ENCODE data around the gene STUB1.

The STUB1 gene

GRCh38 chr16:727291-727977 lies 47.2 kb downstream of the STUB1 start:
- Histone ChIP-seq H3K27ac (replicated peaks) (peak overlapping the region; percentile 65), H3K27me3 (ENCODE audit: insufficient read depth, poor library complexity, severe bottlenecking) (no peaks in the 10 kb centered on the region), H3K4me3 (replicated peaks; ENCODE audit: insufficient read depth, low read length) (peak overlapping the region; percentile 66)
- peak in 1 of 2 experiments; percentile 46 for DNase-seq (ENCODE audit: low read depth in 1 of 2, low spot score in 1 of 2)
- TF ChIP-seq REST (IDR thresholded peaks at IDR 0.05; ENCODE audit: insufficient replicate concordance, low read depth) = no peak
- no peak for TF ChIP-seq CTCF (IDR thresholded peaks at IDR 0.05; ENCODE audit: insufficient read depth, low read length)
- peak; percentile 55; the same call in 1 of the 2 replicates for TF ChIP-seq POLR2AphosphoS5 (IDR thresholded peaks at IDR 0.05; ENCODE audit: low read depth)

- H3K27ac ChIP-seq (replicated peaks) = peak overlapping the region; percentile 65
- H3K27me3 ChIP-seq (ENCODE audit: insufficient read depth, poor library complexity, severe bottlenecking) = no peaks in the 10 kb centered on the region
- H3K4me3 ChIP-seq (replicated peaks; ENCODE audit: insufficient read depth, low read length) = peak overlapping the region; percentile 66
- DNase-seq (ENCODE audit: low read depth in 1 of 2, low spot score in 1 of 2) = peak; percentile 81 to 83
- TF ChIP-seq POLR2AphosphoS5 (IDR thresholded peaks at IDR 0.05; ENCODE audit: low read depth) (peak; percentile 43; the same call in 1 of the 2 replicates), REST (IDR thresholded peaks at IDR 0.05; ENCODE audit: insufficient replicate concordance, low read depth) (no peak), CTCF (IDR thresholded peaks at IDR 0.05; ENCODE audit: insufficient read depth, low read length) (no peak), GABPA (IDR thresholded peaks at IDR 0.05; ENCODE audit: low read depth) (0 out of 2 replicates have a peak, but pooled peaks have one; percentile 7)
Observed at GRCh38 chr16:728131-728889, 48.1 kb downstream of the STUB1 start.

GRCh38 chr16:728890-729744 lies 48.9 kb downstream of the STUB1 start:
- H3K27ac ChIP-seq (replicated peaks) = no peak overlapping the region
- no peaks in the 10 kb centered on the region for H3K27me3 ChIP-seq (ENCODE audit: insufficient read depth, poor library complexity, severe bottlenecking)
- no peak; the same call in none of the 2 replicates for TF ChIP-seq POLR2AphosphoS5 (IDR thresholded peaks at IDR 0.05; ENCODE audit: low read depth)
- no peak for TF ChIP-seq SPI1 (IDR thresholded peaks at IDR 0.05; ENCODE audit: borderline replicate concordance, low read depth)
- TF ChIP-seq REST (IDR thresholded peaks at IDR 0.05; ENCODE audit: insufficient replicate concordance, low read depth) = no peak
- no peak for TF ChIP-seq CTCF (IDR thresholded peaks at IDR 0.05; ENCODE audit: insufficient read depth, low read length)
- no peak for TF ChIP-seq GABPA (IDR thresholded peaks at IDR 0.05; ENCODE audit: low read depth)
- peak overlapping the region; percentile 66; the same call in 1 of the 2 replicates for H3K4me3 ChIP-seq (replicated peaks; ENCODE audit: insufficient read depth, low read length)
- no peak for DNase-seq (ENCODE audit: low read depth in 1 of 2, low spot score in 1 of 2)
